Measurements from ENCODE around the gene KCTD19.

The KCTD19 gene

DNA sequence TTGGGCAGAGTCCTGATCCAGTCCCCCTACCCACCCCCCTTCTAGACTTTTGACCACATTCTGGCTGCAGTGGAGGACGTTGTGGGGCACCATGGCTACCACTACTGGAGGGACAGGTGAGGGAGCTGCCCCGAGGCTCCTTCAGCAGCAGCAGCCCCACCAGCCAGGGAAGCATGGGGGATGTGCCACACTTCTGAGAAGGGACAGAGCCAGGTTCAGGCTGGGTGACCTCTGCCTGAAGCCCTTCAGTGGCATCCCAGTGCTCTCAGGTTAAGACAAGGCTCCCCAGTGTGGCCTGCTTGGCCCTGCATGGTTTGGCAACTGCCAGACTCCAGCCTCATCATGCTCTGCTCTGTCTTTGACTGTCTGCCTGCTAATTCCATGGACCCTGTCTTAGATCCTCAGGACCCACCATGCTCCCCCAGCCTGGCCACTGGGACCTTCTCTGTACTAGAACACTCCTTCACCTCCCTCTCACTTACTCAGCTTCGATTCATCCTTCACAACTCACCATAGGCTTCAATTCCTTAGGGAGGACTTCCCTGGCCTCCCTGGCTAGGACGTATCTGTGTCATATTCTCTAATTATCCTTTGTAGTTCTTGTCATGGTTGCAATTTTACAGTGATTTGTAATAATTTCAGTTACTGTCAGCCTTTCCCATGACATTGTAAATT lies 68.9 kb downstream of the KCTD19 start:
- DNase-seq, result no peak

DNA sequence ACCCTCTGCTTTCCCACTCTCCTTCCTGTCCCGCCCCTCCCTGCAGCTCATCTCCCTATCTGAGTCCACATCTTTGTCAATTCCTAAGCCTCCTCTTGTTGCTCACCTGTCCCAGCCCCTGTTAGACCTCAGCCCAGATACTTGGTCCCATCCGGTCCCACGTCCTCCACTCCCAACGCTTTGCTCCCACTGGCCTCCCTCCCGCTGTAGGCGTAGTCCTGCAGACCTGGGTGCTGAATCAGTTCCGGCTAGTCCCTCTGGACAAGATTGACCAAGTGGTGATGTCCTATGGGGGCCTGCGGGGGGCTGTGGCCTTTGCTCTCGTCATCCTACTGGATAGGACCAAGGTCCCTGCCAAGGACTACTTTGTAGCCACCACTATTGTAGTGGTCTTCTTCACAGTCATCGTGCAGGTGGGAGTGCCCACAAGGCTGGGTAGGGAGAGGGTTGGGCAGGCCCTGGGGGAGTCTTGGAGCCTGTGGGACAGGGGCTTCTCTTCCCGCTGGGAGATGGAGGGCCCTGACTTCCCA lies 69.8 kb downstream of the KCTD19 start:
- DNase-seq, result no peak

DNA sequence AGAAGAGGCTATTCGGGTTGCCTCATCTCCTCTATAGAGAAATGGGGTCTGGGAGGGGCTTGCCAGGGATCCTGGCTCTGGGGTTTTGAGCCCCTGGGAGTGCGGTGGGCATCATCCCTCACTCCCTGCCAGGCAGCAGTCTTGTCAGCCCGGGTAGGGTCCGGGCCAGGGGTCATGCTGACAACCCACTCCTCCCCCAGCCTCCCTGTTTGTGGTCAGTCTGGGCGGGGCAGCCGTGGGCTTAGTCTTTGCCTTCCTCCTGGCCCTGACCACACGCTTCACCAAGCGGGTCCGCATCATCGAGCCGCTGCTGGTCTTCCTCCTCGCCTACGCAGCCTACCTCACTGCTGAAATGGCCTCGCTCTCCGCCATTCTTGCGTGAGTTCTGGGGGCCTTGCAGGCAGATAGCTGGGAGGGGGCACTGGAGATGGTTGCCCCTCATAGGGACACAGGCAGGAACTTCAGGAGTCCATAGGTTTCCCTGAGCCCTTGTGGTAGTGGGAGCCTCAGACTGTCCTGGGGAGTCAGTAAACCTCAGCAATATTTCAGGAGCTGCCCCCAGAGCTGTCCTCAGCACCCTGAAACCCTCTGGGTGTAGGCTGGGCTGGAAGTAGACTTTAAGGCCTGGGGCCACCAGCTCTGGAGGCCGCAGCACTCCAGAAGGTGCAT lies 70.9 kb downstream of the KCTD19 start:
- DNase-seq, result no peak

DNA sequence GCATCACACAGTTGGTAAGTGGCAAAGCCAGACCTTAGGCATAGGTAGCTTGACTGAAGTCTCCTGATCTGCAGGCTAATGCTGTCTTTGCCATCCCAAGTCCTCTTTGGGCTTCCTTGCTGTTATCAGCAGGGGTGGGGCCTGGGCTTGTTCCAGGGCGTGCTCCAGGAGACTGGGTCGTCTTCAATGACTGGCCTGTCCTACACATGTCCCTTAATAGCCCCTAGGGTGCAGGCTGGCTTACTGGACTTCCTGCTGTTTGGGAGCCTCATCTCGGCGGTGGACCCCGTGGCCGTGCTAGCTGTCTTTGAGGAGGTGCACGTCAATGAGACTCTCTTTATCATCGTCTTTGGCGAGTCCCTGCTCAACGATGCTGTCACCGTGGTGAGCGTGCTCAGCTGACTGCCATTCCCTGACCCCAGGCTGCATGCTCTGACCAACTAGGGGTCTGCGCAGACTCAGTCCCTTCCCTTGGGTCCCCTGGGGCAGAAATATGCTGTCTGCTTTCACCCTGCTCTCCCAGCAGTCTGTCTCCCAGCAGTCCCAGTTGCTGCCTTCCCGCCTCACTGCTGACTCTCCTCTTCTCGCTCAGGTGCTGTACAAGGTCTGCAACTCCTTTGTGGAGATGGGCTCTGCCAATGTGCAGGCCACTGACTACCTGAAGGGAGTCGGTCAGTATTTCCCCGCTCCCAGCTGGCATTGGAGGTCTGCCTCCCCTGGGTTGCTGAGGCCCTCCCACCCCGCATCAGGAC lies 71.6 kb downstream of the KCTD19 start:
- no peak for DNase-seq

DNA sequence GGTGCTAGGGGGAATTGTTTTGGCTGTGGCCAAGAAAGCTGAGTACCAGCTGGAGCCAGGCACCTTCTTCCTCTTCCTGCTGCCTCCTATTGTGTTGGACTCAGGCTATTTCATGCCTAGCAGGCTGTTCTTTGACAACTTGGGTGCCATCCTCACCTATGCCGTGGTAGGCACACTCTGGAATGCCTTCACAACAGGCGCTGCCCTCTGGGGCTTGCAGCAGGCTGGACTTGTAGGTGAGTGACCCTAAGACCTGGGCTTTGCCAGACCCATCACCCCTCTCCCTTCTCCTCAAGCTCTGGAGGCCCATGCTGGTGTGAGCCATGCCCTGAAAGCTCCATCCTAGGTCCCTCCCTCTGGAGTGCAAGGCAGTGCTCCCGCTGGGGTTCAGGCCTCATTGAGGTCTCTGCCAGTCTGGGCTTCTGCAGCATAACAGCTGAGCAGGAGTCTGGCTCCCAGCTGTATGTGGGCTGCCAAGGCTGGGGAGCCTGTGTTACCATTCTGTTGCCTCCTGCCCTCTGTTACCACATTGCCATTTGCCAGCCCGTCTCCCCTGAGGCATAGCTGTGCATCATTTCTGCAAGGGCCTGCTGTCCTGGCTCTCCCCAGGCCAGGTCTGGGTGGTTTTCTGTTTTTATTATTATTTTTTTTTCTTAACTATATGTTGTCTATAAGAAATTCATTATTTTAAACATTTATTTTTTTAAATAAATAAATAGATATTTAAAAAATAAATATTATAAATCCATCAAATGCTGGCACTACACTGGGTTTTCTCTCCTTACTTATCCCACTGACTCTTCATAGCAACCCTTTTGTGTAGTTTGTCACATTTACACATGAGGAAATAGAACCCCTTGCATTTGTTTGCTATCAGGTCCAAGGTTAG lies 73.7 kb downstream of the KCTD19 start:
- no peak for DNase-seq

GRCh38 chr16:67250045-67250327 lies 76.6 kb downstream of the KCTD19 start:
- no peak for DNase-seq

DNA sequence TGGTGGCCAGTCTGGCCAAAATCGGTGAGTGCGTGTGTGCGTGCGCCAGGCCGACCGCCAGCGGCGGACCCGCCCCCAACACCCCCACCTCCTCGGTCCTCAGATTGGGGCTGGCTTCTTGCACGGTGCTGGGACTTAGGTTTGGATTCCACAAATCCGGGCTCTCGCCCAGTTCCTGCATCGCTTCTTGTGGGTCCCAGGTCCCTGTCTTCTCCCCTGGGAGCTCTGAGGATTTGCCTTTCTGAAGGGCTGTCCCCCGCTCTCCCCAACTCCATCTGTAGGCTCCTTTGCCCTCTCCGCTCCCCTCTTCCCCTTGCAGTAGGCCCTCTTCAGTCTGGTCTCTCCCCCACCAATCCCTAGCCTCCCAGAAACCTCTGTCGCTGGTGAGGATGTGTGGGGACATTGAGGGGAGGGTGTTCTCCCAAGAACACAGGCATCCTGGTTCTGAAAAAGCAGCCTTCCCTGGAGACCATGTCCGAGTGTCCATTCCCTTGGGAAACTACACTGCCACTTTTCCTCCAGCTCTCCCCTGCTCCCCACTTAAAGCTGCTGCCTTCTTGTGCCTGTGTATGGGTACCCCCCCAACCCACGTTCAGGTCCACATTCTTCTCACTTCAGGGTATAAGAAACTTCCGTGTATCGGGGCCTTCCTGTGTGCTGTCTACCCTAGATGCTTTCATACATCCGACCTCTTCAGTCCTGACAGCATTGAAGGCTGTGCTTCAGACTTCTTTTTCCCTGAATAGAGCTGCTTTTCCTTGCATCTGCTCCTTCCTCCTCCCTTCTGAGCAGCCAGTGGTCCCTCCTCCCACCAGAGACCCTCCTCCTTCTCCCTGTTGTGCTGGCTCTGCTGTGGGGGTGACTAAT lies 77.1 kb downstream of the KCTD19 start:
- DNase-seq, result no peak

DNA sequence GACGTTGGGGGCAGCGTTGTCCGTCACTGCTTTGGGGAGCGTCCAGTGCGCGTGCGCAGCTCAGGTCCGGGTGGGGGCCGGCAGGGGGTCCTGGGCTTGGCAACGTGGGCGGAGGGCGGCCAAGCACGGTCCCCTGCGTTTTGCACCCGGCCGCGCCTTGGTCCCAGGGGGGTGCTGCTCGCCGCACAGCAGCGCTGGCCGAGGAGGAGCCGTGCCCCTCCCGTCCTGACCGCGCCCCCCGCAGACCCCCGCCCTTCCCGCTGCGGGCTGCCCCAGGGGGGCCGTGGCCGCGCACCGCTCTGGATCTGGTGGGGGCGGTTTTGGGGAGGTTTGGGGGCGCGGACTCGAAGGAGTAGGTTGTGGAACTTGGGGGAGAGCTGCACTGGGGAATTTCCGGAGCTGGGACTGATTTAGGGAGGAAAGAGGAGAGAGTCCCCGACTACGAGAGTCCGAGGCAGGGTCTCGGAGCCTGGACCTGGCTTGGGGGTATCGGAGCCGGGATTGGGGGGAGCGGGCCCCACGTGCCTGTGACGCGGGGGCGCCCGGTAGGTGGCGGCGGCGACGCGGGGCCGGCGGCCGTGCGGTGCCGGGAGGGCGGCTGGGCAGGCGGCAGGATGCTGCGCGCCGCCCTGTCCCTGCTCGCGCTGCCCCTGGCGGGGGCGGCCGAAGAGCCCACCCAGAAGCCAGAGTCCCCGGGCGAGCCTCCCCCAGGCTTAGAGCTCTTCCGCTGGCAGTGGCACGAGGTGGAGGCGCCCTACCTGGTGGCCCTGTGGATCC lies 78.0 kb downstream of the KCTD19 start, which contains the start of gene SLC9A5:
Gene SLC9A5 (plus strand): TSS at position 579 of the 777 bp plus-strand sequence. CDS start 36 bp downstream, at position 615.
- DNase-seq, result no peak

DNA sequence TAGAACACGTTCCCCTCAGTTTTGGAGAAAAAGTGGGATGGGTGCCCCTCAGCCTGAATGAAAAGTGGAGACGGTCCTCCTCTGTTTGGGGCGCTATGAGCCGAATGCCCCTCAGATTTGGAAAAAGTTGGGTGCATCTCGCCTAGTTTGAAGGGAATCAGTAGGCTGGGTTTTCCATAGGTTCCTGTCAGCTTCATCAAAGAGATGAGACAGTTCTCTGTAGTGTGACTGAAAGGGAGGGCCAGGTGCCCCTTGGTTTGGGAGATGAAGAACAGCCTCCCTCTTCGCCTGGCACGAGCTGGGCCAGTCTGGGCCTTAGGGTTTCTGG lies 78.5 kb downstream of the KCTD19 start:
- DNase-seq, result no peak

DNA sequence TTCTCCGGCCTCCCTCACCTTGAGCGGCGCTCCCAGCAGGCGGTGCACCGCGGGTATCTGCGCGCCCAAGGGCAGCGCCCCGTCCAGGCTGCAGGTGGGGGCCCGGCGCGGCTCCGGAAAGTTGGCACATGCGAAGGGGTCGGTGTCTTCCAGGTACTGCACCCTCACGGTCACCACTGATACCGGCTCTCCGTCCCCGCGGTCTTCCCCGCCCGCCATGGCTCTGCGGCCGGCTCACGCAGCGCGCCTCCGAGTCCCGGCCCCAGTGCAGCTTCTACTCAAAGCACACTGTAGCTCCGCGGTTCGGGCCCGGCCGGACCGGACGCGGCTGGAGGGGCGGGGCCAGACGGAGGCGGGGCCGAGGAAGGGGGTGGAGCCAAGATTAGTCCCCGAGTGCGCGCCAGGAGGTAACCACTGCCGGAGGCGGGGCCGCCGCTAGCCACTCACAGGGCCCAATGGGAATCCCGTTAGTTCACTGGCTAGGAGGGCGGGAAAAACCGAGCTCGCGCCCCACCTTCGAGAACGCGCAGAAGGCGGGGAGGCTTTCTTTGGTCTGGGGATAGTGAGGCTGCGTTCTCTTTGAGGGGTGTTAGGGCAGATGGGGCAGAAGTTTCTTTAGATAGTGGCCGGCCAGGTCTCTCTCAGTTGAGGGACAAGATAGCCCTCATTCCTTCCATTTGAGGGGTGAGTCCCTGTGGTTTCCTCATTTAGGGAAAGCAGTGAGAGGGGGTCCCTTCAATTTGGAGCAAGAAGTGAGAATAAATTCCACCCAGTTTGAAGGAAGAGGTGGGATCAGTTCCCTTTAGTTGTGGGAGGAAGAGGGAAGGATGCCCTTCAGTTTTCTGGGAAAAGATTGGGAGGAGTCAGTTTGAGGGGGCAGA lies 79.1 kb downstream of the KCTD19 start, which contains the start of gene FHOD1:
Gene FHOD1 (minus strand): TSS at position 290 of the 881 bp plus-strand sequence. CDS start 71 bp downstream, at position 219.
- DNase-seq, result peak; percentile 97

DNA sequence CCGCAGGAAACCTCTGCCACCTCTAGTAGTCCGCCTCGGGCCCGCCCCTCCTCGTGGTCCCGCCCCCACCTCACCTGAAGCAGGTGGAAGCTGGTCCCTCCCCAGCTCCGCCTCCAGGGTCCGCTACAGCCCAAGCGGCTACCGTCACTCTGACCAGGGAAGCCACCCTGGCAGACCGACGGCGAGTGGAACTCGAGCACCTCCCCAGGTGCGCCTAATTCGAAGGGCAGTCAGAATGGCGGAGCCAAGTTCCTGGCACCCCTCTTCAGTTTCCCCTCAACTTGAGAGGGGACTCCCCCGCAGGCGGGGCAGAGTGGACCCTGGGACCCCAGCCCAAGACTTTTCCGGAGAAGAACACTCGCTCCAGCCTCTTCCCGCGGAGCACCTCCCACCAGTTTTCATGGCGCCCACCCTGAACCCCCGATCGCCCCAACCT lies 79.8 kb downstream of the KCTD19 start:
- no peak for DNase-seq

DNA sequence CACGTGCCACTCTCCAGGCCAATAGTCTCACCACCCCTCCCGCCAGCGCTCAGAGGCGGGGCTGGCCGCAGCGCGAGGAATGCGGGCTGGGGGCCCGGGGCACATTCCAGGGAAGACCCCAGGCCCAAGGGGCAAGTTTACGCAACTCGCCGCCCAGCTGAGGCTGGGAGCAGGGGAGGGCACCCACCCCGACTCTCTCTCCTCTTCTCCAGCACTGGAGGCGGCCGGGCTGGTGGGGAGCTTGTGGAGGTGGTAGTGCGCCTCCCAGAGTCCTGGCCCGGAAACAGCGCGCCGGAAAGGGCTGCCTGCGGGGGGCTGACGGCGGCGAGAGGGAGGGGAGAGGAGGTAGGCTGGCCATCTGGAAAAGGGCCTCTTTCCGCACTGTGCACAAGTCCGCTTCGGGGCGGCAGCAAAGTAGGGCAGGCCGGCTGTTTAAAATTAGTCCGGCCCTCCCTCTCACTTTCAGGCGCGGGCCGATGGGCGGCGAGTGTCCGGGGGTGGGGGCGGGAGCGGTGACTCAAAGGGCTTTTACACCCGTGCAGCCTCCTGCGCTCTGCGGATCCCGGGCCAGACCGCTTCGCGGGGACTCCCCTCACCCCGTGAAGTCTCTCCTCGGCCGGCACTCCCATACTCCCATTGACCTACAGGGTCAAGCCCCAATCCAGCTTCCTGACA lies 80.3 kb downstream of the KCTD19 start:
- peak; percentile 38 for DNase-seq

GRCh38 chr16:67245674-67246080 lies 80.9 kb downstream of the KCTD19 start:
- no peak for DNase-seq

DNA sequence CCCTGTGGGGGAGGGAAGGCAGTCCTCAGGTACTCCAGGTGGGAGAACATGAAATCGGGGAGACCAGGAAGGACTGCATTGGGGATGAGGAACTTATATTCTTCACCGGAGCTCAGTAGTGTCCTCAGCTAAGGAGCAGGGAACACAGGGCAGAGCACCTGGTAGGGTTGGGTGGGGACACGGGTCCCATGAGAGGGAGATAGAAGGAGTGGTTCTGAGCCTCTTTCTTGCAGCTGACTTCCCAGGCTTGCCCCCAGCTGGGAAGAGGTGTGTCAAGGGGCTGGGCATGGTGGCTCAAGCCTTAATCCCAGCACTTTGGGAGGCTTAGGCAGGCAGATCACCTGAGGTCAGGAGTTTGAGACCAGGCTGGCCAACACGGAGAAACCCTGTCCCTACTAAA lies 81.4 kb downstream of the KCTD19 start:
- DNase-seq, result no peak

- DNase-seq, result peak; percentile 83
Observed at GRCh38 chr16:67244387-67245185, 82.0 kb downstream of the KCTD19 start.

DNA sequence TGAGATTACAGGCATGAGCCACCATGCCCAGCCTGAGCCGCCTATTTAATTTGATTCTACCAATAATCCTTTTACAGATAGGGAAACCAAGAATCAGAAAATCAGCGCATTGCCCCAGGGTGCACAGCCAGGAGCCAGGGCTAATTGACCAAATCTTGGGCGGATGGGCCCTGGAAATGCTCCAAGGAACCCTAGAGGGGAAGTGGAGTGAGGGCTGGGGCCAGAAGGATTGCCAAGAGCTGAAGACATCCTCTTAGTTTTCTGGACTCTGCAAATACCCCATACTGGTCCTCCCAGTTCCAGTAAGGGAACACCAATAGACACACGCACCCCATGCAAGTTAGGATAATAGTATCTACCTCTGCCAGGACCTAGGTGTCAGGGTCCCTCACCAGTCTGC lies 83.1 kb downstream of the KCTD19 start:
- DNase-seq, result no peak

GRCh38 chr16:67242138-67242730 lies 84.3 kb downstream of the KCTD19 start:
- no peak for DNase-seq
